GM21390 (cell line): ENCODE measurements around the gene ACKR2.
"Not testable (repeated sequence)": the region's sequence is repeated elsewhere in the genome, so short reads cannot be mapped to it uniquely, and the experiment has no call there.

Source experiments
- ATAC-seq: cut with Tn5 transposase; IDR thresholded peaks from one replicate; pipeline ENCODE4 v1.9.1; 2021; ENCODE audit not compliant: unreplicated experiment

ACKR2 gene

GRCh38 chr3:42801048-42801620, 8.1 kb upstream of the ACKR2 start:
- no peak for ATAC-seq

- ATAC-seq = no peak
These were observed 7.5 kb upstream of the ACKR2 start for GRCh38 chr3:42801784-42802183.

- no peak for ATAC-seq
These were observed 6.3 kb upstream of the ACKR2 start for GRCh38 chr3:42802876-42803413.

GRCh38 chr3:42803414-42804105, 5.7 kb upstream of the ACKR2 start:
- ATAC-seq = peak; percentile 20

- ATAC-seq = peak; percentile 99
These were observed 5.0 kb upstream of the ACKR2 start, which contains the start of gene HIGD1A for GRCh38 chr3:42804106-42804830. TSS of gene HIGD1A (minus strand) at chr3:42804490. CDS start at chr3:42794253, 10,237 bp downstream.

GRCh38 chr3:42804831-42805132, 4.5 kb upstream of the ACKR2 start:
- ATAC-seq = no peak

- ATAC-seq = no peak
These were observed 4.0 kb upstream of the ACKR2 start for GRCh38 chr3:42805141-42805821.

- no peak for ATAC-seq
These were observed 1.3 kb upstream of the ACKR2 start for GRCh38 chr3:42807929-42808328.

GRCh38 chr3:42810706-42811105, 1.5 kb downstream of the ACKR2 start:
- not testable (repeated sequence) for ATAC-seq

- ATAC-seq = not testable (repeated sequence)
These were observed 2.1 kb downstream of the ACKR2 start for GRCh38 chr3:42811118-42811883.

- ATAC-seq = no peak
These were observed 5.0 kb downstream of the ACKR2 start for GRCh38 chr3:42814246-42814645.

- no peak for ATAC-seq
These were observed 5.8 kb downstream of the ACKR2 start for GRCh38 chr3:42814914-42815507.

GRCh38 chr3:42815826-42816225, 6.6 kb downstream of the ACKR2 start:
- ATAC-seq = no peak

GRCh38 chr3:42819351-42819965, 10.2 kb downstream of the ACKR2 start:
- no peak for ATAC-seq

GRCh38 chr3:42820746-42821051, 11.5 kb downstream of the ACKR2 start:
- no peak for ATAC-seq

- no peak for ATAC-seq
These were observed 13.6 kb downstream of the ACKR2 start for GRCh38 chr3:42822828-42823227.

GRCh38 chr3:42823351-42823750, 14.1 kb downstream of the ACKR2 start:
- no peak for ATAC-seq

GRCh38 chr3:42826141-42826540, 16.9 kb downstream of the ACKR2 start:
- no peak for ATAC-seq

GRCh38 chr3:42827023-42827422, 17.8 kb downstream of the ACKR2 start:
- no peak for ATAC-seq

GRCh38 chr3:42827654-42828053, 18.4 kb downstream of the ACKR2 start:
- no peak for ATAC-seq
